Islet of Langerhans (tissue), 1 donor: ENCODE results near the gene SLC24A3.

Experiments
- FAIRE-seq: peaks from one replicate; lab custom pipeline; 2011; peaks lifted over from hg19 to GRCh38; lab: Jason Lieb, UNC

Gene SLC24A3

DNA sequence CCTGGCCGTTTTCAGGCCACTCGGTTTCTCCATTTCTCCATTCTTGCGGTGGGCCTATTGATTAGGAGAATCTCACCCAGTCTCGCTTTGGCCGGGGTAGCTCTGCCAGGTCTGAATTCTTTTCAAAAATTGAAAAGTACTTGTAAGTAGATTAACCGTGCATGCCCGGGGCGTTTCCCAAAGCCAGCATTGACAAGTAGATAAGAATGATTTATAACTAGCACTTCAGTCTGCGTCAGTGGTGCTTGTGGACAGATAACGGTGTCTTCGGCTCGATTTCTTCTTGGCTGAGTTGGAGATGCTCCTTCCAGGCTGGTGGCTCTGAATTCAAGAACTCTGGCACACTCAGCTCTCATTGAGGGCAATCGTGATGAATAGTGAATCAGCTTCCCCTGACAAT, 29.0 kb downstream of the SLC24A3 start:
- no peak for FAIRE-seq

DNA sequence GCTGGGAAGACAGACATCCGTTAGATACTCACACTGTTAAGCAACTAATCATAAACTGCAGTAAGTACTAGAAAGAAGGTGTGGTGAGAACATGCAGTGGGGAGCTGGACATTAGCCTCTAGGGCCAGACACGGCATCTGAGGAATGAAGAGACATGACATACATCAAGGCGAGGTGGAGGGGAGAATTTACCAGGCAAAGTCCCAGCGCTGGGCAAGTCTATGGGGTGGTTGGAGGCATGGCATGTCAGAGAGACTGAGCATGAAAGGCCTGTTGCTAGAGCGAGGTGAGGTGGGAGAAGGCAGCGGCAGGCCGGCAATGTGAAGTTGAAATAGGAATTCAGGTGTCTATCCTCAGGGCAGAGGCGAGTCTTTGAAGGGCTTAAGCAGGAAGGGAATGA, 31.8 kb downstream of the SLC24A3 start:
- FAIRE-seq, result no peak

DNA sequence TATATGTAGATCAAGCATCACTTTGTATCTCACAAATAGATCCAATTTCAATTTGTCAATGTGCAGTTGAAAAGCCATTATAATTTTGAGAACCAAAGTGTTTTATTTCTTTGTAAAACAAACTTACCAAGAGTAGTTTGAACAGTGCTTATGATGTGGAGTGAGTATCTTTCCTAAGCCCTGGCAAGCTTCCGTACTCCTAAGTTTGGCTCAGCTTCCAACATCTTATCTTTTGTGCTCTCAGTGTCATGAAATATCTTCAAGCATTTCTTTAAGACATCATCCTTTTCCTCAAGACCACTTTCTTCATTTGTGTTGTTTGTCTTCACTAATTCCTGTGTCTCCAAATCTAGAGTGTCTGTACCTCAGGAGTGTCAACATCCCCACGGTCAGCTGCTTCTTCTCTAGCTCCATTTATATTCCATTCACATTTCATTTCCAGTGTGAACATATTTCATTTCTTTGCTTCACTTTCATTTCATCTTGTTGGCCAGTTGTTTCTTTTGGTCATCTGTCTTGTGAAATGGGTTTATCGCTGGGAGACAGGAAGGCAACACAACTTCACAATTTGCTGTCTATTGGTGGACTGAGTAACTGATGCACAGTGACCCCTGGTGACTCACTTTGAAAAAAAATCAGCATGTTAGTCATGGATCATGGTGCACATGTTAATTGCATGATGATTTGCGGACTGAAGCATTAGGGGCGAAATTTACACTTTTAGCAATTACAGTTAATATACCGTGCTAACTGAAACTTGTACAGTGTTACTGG, 36.9 kb downstream of the SLC24A3 start:
- FAIRE-seq, result no peak

DNA sequence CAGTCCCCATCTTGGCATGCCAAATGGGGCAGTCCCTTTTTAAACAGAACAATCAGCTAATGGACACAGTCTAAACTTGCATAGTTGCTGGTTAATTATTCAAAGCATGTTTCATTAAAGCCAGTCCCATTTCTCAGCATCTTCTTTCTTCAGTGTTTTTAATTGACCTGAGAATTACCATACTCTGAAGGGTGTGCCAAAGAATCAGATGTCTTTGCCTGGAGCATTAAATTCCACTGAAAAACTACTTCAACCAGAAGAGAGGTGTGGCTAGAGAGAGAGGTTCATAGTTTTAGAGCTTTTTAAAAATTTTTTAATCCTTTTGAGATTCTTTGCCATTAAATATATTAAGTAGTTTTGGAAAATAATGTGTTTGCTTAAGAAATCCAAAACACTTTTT, 37.9 kb downstream of the SLC24A3 start:
- FAIRE-seq, result no peak

DNA sequence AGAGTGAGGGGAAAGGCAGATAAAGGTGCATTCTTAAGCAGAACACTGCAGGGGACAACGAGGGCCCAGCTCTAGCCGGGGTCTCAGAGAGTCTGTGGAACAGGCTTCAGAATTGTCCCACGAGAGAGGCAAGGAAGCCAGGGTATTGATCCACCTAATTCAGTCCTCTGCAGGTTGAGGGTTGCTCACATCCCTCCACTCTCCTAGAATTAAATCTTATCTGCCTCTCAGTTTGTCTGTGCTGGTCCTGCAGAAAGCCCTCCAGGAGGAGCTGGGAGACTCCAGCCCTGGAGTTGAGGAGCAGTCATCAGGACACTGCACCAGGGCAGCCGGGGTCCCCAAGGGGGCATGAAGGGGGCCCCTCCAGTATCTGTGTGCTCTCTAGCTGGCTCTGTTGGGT, 39.1 kb downstream of the SLC24A3 start:
- FAIRE-seq, result no peak

DNA sequence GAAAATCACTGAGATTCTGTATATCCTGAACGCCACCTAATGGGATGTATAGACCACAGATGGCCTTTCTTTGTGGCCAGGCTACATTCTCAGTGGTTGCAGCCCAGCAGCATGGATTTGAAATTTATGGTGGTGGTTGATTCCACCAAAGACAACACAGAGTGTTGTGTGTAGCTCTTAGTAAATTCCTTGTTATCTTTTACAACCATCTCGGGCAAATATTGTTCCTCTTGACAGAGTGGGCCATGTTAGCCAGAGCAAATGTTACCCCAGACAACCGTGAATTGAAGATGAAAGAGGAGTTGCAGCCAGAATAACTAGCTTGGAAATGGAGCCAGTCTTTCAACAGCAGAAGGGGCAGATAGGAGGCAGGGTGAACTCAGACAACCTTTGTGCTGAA, 39.5 kb downstream of the SLC24A3 start:
- no peak for FAIRE-seq

DNA sequence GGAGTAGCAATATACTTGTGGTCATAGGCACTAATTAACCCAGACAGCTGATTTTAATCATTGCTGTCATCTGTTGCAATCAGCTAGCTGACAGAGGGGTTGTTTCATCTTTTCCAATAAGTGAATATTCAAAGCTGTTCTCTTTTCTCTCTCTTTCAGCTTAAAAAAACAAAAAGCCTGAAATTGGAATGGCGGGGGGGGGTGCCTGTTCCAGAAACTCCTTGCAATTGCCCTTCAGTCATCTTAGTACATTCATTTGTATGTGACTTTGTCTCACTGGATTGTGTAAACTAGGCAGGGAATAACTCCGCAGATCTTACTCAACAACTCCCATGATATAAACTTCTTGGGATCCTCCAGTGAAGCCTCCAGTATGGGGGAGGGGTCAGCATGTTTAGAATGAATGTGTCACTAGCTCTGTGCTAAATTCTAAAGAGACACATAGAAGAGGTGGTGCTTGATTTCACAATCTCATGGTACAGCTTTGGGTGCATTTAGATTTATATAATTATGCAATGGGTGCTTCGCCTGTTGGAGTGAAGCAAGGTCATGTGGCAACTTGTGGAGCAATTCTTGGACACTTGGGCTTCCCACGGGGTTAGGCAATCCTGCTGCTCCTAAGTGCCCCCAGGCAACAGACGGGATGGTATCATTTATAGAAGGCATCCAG, 40.1 kb downstream of the SLC24A3 start:
- no peak for FAIRE-seq

DNA sequence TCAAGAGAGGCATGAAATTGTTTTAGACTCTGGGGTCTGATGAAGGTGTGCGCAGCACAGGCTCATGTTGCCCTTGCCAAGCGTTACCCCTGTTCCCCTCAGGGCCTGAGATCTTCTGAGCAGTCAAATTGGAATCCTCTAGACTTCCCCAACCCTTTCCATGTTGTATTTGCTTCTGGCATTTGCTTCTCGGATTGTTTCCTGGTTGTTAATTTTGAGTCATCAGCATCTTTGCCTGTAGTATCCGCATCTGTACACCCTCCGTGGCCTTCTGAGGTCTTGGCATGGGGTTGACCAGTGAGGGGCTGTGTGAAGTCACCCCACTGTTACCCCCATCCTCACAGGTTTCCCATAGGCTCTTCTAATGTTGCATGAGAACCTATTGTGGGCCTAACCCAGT, 40.9 kb downstream of the SLC24A3 start:
- no peak for FAIRE-seq

DNA sequence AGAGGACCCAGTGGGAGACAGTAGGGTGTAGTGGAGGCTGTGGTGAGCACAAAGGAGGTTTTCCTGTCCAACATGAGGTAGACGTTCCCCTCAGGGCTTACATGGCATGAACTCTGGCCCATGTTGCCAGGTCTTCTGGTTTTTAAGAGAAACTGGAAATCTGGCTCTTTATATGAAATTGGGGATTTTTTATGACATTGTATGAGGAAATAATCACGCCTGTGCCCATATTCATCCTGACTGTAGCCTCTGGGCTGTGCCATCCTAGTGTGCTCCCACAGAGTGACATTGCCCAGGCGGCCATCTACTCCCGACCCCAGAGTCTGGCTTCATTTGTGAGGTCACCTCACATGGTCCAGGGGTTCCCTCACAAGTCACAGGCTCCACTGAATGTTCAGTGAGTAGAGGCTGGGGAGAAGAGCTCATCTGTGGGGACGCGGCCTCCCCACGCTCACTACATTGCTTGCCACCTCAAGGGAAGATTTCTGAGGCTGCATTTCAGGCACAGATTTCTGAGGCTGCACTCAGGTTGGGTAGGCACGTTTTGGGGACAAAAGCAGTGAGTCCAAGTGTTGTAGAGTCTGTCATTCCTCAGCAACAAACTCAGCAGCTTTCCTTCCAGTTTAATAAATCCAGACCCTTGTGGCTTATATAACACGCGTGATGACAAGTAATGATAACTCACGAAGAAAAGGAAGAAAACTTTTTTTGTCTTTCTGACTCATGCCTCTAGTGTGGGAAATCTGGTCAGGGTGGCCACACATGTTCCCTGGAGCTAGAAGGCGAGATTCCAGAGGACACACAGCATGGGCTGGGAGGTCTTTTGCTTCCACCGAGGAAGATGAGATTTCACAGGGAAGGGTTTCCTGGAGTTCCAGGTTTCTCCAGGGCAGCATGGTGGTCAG, 41.7 kb downstream of the SLC24A3 start:
- FAIRE-seq, result no peak

DNA sequence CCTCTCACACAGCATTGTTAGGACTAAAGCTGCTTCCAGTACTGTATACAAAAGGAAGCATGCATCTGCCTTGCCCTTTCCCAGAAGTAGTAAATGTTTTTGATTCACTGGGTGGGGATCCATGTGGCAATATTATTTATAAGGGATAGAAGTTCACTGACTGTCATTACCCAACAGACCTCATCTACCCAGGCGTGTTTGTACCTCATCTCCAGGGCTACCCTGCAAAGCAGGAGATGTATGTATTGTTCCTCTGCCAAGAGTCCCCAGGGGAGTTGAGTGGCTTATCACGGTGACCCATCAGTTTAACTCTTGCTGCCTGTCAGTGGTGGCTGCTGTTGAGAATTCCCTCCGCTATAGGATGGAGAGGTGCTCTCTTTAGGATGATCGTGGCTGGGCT, 42.5 kb downstream of the SLC24A3 start:
- FAIRE-seq, result no peak

DNA sequence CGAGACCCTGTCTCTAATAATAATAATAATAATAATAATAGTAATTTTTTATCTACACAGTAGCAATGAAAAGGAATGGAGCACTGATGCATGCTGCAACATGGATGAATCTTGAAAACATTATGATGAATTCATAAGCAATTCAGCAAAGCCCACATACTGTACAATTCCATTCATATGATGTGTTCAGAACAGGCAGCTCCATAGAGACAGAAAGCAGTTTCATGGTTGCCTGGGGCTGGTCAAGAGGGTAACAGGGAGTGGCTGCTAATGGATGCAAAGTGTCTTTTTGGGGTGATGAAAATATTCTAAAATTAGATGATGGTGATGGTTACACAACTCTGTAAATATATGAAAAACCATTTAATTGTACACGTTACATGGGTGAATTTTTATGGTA, 43.6 kb downstream of the SLC24A3 start:
- FAIRE-seq, result peak; percentile 72

DNA sequence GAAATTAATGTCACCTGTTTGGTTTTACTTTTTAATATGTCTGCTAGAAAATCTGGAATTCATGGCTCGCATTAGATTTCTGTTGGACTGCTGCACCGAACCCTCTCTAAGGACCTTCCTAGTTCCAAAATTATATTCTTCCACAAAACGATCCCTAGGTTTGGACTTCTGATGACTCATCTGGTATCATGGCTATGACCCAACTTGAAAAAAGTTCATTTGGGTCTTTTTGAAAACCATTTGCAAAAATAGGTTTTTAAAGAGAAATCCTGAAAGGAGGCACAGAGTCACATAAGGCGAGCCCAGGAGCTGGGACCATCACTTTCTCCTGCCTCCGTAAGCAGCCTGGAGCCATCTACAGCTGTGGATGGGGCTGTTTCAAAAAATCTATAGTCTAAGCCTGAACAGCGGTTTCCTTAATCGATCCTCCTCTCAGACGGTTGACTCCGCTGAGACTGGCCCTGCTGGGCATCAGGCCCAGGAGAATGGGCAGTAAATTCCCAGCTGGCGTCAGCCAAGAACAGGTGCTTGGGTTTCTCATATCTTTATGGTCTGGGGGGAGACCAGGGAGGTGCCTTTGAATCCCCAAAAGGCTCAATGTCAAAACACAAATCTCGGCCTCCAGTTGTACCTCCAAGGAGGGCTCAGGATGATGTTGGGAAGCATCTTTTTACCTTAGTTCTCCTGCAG, 44.6 kb downstream of the SLC24A3 start:
- no peak for FAIRE-seq

DNA sequence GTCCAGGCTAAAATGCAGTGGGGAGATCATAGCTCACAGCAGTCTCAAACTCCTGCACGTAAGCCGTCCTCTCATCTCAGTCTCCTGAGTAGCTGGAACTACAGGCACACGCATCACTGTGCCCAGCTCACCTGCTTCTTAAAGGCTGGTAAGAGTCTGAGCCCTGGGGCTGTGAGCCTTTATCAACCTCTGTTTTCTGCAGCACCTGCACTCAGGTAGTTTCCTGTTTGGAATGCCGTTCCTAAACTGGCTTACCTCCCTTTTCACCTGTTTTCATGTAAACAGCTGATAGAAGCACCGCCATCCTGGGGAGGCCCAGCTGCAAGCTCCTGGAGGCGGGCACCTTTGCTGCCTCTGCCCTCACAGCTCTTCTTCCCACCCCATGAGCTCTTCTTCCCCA, 45.4 kb downstream of the SLC24A3 start:
- FAIRE-seq, result no peak

DNA sequence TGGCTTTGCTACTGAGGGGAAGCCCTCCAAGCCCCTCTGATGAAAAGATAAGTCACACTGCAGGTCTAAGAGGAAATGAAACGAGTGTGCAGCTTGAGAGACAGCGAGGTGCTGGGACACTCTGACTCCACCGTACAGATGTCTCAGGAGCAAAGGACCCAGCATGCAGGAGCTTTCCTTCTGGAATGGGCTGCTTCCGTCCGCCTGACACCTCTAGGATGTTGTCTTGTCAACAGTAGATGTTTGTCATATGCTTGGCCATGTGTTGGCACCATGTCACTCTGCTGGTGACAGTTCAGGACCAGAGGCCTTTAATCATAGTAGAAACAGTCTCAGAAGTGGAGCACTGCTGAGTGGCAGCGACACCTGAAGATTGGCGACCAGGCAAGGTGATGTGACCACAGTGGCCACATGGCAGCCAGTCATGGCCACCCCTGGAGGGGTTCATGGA, 46.7 kb downstream of the SLC24A3 start:
- no peak for FAIRE-seq

DNA sequence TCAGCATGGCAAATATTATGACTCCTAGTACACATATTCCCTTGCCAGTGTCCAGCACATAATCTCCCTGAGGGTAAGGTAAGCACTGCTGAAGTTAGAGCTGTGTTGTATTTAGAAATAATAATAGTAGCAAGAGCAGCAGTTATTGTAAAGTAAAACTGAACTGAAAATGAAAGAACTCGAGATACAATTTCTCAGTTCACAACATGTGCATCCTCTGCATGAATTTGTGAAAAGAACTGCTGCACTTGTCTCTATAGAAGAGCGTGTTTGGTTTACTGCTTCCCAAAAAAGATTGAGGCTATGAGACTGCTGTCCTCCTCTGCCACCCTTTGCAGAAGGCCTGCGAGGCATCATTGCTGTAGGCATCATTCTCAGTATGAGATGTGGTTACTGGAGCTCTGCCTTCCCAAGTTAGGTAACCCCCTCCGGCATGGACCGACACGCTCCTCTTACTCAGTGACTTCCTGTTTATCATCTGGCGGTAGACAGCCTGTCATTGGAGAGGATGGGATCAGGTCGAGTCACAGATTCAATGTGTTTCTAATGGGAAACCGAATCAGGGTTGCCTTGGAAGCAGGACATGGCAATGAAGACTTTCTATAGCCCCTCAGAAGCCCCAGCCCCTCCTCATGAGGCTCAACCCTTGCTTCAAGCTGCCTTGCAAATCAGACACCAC, 48.1 kb downstream of the SLC24A3 start:
- no peak for FAIRE-seq

DNA sequence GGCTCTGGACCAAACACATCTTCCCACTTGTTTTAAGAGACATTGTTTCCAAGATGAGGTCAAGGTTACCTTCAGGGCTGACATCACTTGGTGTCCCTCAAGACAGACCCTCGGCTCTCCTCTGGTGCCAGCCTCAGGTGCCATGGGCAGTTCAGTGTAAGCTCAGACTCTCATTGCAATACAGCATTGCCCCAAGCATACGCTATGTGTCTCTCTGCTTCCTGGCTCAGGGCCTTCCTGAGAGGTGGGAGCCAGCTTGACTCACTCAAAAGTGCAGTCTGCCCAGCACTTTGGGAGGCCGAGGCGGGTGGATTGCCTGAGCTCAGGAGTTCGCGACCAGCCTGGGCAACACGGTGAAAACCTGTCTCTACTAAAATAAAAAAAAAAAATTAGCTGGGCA, 51.7 kb downstream of the SLC24A3 start:
- no peak for FAIRE-seq

DNA sequence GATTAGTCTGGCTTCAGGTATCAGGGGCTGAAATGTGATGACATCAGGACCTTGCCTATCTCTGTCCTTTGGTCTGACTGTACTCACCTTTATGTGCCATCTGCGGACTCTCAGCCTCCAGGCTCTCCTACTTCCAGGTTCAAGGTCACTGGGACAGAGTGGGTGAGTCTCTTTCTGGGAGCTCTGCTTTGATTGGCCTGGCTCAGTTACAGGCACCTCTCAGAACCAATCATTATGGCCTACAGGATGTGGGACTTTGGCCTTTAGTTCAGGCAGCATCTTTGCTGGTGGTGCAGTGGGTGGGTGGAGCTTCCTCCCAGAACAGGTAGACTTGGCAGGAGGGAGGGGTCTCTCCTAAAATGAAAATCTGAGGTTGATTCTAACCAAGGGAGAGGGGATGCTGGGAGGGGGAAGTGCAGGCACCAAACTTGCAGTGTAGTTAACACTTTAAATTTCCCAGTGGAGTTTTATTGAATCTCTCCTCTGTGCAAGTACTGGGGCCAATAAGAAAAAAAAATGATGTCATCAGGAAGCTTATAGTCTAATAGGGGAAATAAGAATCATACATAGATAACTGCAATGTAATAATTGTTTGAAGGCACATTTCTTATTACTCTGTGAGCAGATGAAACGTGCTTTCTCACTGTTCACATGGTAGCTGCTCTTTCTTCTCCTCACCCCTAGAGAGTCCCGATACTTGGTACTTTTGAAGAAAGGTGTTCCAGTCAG, 53.4 kb downstream of the SLC24A3 start:
- no peak for FAIRE-seq

DNA sequence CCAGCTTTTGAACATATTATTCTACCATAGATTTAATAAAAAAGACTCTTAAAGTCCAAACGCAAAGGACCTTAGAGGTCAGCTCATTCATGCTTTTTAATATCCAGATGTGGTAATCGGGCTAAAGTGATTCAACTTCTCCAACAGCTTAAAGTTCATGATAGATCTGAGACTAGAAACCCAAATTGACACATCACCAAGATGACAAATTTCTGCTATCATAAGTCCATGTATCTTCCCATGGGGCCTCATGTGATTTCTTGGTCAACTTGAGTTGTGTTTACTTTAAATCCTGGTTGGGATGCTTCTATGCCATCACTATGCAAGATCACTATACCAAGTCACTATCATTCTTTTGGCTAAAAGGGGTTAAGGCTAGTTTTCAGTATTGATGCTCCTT, 56.0 kb downstream of the SLC24A3 start:
- no peak for FAIRE-seq

DNA sequence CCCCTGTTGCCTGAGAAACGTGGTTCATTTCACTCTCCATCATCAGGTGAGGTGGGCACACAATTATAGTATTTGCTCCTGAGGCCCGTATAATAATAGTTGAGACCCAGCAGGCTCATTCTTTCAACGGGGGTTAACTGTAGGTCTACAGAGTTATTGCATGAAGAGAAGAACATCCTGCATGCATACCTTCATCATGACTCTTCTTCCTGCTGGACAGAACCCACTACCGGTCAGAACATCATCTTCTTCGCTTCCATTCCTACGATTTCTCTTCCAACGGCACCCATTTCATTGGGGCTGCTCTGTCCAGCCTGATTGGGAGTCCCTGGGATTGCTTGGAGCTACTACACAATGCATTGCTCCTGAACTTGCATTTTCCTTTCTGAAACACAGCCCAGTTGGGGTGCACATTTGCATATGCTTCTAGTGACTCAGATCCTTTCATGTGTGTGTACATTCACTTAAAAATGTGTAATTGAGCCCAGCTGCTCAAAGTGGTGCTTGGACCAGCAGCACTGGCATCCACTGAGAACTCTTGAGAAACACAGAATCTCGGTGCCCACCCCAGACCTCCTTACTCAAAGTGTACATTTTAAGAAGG, 57.4 kb downstream of the SLC24A3 start:
- no peak for FAIRE-seq

DNA sequence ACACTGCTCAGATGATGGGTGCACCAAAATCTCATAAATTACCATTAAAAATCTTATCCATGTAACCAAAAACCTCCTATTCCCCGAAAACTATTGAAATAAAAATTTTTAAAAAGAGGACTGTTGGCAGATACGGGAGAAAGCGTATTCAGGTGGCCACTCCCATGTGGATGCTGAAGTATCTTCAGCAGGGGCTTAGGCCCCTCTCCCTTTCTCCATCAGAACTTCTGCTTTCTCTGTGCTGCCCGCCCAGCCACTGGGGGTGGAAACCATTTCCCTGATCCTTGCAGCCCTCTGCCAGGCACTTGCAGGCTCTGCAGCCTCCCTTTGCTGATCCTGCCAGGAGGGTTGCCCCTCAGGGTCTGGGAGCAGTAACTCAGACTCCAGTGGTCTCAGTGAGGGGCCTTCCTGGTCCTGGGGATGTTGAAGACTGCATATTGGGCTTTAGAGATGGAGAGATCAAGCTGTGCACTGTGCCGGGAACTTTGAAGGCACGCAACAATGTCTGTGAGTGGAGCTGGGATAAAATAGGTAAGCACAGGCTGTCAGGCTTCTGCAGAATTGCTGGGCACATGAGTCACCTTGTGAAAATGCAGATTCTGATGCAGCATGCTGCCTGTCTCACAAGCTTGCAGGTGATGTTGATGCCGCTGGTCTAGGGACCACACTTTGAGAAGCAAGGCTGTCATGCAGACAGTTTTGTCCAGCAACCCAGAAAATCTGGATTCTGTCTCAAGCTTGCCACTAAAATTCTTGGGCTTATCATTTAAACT, 59.6 kb downstream of the SLC24A3 start:
- FAIRE-seq, result no peak
